WERI-Rb-1 (cell line): ENCODE measurements around the gene FBN3.
A peak's percentile ranks its signal among the peaks of the same experiment; 100 is the strongest.

Source experiments
- DNase-seq: peaks from one replicate; pipeline ENCODE4 v3.0.0-alpha.2; 2020
- H3K27ac ChIP-seq: fragments of 250-450 bp; sonication (Bioruptor Pico); 2 replicates; pipeline ENCODE4 v1.5.1; 2020; ENCODE audit warnings: mild to moderate bottlenecking, moderate library complexity
- H3K27me3 ChIP-seq: fragments of 250-450 bp; sonication (Bioruptor Pico); 2 replicates; pipeline ENCODE4 v1.5.1; 2021; ENCODE audit warnings: mild to moderate bottlenecking, low read depth, moderate library complexity; ENCODE audit not compliant: insufficient read depth, severe bottlenecking
- H3K36me3 ChIP-seq: fragments of 250-450 bp; sonication (Bioruptor Pico); 2 replicates; pipeline ENCODE4 v1.5.1; 2020; ENCODE audit warnings: mild to moderate bottlenecking, moderate library complexity
- H3K4me3 ChIP-seq: 2 replicates; pipeline ENCODE4 v1.5.1; 2011; ENCODE audit warnings: low read depth, mild to moderate bottlenecking, control low read depth, low read length
- H3K9me3 ChIP-seq: fragments of 250-450 bp; sonication (Bioruptor Pico); 2 replicates; pipeline ENCODE4 v1.5.1; 2021; ENCODE audit warnings: mild to moderate bottlenecking, moderate library complexity; ENCODE audit not compliant: severe bottlenecking
- CTCF ChIP-seq: IDR thresholded peaks from 2 replicates; pipeline ENCODE4 v1.5.1; 2011; ENCODE audit warnings: low read depth, mild to moderate bottlenecking, control low read depth, inconsistent platforms, low read length

The FBN3 gene

DNA sequence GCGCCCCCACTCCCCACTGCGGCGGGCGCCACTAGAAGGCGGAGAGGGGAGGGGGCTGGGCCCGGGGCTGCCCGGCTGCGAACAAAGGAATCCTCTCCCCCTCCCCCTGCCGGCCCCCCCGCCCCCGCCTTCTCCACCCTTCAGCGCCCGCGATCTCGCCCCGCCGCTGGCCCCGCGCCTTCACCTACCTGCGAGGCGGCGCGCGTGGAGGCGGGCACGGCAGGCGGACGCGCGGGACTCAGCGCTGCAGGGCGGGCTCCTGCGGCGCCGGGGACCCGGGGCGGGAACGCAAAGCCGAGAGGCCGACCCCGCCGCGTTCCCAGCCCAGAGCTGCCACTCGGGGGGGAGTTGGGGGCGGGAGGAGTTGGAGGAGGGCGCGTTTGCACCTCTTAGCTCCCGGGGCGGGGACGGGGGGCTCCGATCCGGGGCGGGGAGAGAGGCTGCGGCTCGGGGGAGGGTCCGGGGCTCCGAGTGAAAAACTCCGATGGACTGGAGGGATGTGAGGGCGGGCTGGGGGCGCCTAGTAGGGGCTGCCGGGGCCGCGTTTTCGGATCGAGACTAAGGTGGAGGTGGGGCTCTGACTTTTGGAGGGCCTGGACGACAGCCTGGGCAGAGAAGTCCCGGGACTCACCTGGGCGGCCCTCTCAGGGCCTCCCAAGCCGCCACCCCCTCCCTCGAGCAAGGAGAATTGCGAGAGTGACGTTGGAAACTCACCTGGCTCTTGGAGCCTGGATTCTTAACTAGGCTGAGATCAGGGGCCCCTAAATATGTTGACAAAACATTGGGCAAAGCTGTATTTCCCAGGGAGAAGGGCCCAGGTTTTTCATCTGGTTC, at the start of gene FBN3:
TSS of gene FBN3 (minus strand) at position 332 of the 834 bp plus-strand sequence. CDS start 2,112 bp downstream, outside the sequence.
- peak within 1 kb of the TSS; percentile 79 for H3K27ac ChIP-seq
- H3K27me3 ChIP-seq = no peaks in the 10 kb centered on the region
- no peaks in the 10 kb centered on the region for H3K36me3 ChIP-seq
- peak; percentile 44 for DNase-seq
- no peak for TF ChIP-seq CTCF
- H3K4me3 ChIP-seq = peak within 1 kb of the TSS; percentile 56
- H3K9me3 ChIP-seq = no peaks in the 10 kb centered on the region

- TF ChIP-seq CTCF = no peak
- no peak for DNase-seq
- H3K4me3 ChIP-seq = no peak overlapping the region
- no peaks in the 10 kb centered on the region for H3K9me3 ChIP-seq
- H3K36me3 ChIP-seq = no peaks in the 10 kb centered on the region
- H3K27me3 ChIP-seq = no peaks in the 10 kb centered on the region
- no peak overlapping the region for H3K27ac ChIP-seq
Measured at GRCh38 chr19:8196271-8196927, 47.0 kb upstream of the FBN3 start.

- Histone ChIP-seq H3K27me3 (no peaks in the 10 kb centered on the region), H3K9me3 (no peaks in the 10 kb centered on the region), H3K27ac (no peak overlapping the region), H3K4me3 (no peak overlapping the region), H3K36me3 (no peaks in the 10 kb centered on the region)
- DNase-seq = peak; percentile 11
- no peak for TF ChIP-seq CTCF
Measured at GRCh38 chr19:8194528-8195267, 45.3 kb upstream of the FBN3 start.

GRCh38 chr19:8192221-8192820, 42.9 kb upstream of the FBN3 start:
- Histone ChIP-seq H3K27ac (no peak overlapping the region), H3K4me3 (no peak overlapping the region), H3K36me3 (no peaks in the 10 kb centered on the region), H3K9me3 (no peaks in the 10 kb centered on the region), H3K27me3 (no peaks in the 10 kb centered on the region)
- no peak for DNase-seq
- TF ChIP-seq CTCF = no peak

DNA sequence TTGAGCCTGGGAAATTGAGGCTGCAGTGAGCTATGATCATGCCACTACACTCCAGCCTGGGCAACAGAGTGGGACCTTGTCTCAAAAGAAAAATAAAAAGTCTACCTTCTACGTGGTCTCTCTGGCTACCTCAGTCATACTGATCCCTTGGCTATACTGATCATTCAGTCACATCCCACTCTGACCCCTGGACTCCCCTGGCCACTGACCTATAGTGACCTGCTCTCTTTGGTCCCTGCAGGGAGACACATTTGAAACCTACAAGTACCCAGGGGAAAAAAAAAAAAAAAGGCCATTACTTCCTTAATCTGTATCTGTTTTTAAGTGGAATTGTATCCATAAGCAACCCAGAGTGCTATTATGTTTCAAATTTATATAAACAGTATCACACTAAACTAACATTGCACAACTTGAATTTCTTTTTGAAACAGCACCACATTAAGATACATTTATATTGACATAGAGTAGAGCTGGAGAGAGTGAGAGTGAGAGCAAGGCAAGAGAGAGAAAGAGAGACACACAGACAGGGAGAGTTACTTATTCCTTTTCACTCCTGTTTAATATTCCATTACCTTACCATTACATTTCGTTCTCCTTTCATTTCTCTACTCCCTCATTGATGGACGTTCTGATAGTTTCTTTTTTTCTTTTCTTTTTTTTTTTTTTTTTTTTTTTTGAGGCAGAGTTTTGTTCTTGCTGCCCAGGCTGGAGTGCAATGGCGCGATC, 36.1 kb upstream of the FBN3 start:
- no peak overlapping the region for H3K4me3 ChIP-seq
- no peak for DNase-seq
- H3K27me3 ChIP-seq = no peaks in the 10 kb centered on the region
- no peak for TF ChIP-seq CTCF
- no peaks in the 10 kb centered on the region for H3K36me3 ChIP-seq
- H3K27ac ChIP-seq = no peak overlapping the region
- H3K9me3 ChIP-seq = no peaks in the 10 kb centered on the region
